Stimulated activated CD4-positive, alpha-beta T cell treated with anti-CD3 and anti-CD28 coated beads, Interleukin-2, amount 100 ng/mL, for 48 hours (primary cell): ENCODE results near the gene ZBTB49.
A peak's percentile ranks its signal among the peaks of the same experiment; 100 is the strongest.
"Not testable (repeated sequence)": the region's sequence is repeated elsewhere in the genome, so short reads cannot be mapped to it uniquely, and the experiment has no call there.

Experiments
- DNase-seq, 2 donors: peaks; one replicate each; pipeline ENCODE4 v3.0.0-alpha.2; 2020

The ZBTB49 gene, protein sequence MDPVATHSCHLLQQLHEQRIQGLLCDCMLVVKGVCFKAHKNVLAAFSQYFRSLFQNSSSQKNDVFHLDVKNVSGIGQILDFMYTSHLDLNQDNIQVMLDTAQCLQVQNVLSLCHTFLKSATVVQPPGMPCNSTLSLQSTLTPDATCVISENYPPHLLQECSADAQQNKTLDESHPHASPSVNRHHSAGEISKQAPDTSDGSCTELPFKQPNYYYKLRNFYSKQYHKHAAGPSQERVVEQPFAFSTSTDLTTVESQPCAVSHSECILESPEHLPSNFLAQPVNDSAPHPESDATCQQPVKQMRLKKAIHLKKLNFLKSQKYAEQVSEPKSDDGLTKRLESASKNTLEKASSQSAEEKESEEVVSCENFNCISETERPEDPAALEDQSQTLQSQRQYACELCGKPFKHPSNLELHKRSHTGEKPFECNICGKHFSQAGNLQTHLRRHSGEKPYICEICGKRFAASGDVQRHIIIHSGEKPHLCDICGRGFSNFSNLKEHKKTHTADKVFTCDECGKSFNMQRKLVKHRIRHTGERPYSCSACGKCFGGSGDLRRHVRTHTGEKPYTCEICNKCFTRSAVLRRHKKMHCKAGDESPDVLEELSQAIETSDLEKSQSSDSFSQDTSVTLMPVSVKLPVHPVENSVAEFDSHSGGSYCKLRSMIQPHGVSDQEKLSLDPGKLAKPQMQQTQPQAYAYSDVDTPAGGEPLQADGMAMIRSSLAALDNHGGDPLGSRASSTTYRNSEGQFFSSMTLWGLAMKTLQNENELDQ

DNA sequence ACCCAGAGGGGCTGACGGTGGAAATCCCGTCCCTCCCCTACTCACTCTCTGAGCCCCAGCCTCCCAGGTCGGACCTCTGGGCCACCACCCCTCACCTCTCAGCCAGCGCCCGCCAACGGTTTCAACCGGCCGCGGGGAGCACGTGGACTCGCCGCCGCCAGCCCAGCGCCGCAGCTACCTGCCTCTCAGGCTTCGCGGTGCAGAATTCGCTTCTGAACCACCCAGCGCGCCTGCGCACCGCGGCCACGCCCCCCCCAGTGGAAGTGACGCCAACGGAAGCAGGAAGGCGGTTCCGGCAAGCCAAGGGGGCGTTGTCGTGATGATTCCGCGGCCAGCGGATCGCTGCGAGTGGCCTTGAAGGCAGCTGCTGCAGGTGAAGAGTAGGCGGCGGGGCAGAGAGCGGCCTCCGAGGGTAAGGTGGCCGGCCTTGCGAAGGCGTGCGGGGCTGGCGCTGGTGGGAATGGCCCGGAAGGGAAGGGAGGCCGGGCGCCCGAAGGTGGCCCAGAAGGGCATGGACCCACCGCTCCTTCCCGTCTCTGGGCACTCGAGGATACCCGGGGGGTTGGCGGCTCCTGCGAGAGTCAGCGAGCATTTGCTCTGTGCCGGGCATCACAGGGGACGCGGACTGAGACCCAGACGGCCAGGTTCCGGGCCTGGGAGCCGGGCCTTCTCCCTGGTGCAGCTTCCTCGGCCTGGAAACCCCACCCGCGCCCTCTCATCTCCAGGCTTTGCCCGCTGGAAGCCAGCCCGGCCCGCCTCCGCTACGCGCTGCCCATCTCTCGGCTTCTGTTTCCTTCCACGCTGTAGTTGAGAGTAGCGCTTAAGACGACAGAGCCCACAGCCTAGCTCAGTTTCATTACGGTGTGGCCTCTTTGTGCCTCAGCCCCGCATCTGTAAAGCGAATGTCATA is at the start of gene ZBTB49, which contains the start of gene LYAR:
ZBTB49 (plus strand) TSS at position 311 of the 910 bp plus-strand sequence. CDS start 9,695 bp downstream, outside the sequence.
LYAR (minus strand) TSS at position 214 of the 910 bp plus-strand sequence. CDS start 6,412 bp downstream, outside the sequence.
- DNase-seq = peak; percentile 95 to 97

DNA sequence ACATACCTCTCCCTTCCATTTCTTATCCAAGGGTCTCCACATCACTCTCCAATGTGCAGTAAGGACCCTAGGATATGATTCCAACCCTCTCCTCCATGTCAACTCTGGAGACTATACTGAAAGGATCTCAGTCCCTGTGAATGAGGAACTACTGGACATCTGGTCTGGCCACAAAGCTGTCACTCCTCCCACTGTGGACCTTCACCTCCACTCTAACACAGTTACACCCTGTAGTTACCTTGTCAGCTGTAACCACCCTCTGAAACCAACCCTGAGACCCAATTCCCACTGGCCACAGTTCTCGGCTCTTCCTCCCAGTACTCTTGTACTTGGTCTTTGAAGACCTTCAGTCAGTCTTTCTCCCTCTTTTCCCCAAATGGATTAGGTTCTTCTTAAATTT is 44.9 kb upstream of the ZBTB49 start:
- no peak for DNase-seq

DNA sequence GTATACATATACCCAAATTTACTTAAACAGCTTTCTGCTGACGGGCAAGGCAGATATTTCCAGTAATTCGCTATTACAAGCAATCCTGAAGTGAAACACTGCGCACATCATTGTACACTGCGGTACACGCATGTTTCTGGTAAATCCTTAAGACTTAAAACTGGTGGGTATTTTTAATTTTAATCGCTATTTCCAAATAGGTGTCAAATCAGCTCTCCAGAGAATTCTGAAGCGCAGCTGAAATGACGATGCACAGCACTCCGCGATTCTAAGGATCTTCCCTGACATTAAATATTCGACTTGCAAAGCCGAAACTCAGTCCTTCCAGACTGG is 42.4 kb upstream of the ZBTB49 start:
- no peak for DNase-seq

DNA sequence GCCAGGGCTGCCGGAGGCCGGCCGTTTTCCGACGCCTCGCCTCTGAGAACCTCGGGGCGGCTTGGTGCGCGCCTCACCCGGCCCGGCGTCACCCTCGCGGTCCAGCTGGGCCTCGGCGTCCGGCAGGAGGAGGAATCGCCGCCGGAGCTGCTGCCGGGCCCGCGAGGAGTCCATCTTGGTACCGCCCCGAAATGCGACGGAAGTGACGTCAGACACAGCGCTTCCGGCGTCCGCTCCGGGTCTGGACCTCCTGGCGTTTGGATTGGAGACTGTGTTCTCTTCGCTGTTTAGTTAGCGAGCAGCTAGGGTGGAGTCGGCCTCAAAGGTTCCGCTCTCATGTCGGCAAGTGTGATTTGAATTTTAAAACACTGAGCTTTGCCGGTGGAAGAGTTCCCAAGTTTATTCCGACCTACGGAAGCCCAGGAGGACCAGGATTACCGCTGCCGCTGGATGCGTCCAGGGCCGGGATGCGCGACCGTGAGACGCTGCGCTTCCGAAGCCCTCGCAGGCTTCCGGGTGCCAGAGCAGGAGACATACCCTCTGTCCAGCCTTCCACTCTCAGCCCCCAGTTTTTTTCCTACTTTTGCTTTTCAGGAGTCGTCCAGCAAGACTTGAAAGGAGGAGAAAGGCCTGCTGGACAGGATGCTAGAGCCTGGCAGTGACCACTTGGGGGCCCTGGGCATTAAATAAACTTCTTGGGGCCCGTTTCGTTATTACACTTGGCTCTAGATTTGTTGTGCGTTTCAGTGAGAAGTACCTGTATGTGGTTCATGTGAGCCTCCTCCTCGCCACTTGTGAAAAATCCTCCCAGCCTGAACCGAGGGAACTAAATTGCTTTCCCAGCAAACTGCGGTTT is 41.8 kb upstream of the ZBTB49 start, which contains the start of gene TMEM128:
TMEM128 (minus strand) TSS at position 195 of the 856 bp plus-strand sequence; CDS start at position 174, 21 bp downstream.
- peak; percentile 84 to 88 for DNase-seq

DNA sequence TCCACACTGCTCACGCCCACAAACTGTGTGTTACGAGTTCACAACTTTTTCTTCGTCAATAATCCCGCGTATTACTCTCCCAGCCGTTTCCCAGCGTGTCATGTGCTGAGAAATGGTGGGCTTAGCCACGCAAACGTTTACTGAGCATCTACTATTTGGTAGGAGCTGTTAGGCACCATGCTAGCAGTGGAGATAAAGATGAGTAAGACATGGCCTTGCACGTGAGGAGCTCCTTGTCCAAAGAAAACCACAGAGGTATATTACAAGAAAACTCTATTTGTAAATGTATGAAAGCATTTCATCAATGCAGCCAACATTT is 41.2 kb upstream of the ZBTB49 start:
- no peak for DNase-seq

DNA sequence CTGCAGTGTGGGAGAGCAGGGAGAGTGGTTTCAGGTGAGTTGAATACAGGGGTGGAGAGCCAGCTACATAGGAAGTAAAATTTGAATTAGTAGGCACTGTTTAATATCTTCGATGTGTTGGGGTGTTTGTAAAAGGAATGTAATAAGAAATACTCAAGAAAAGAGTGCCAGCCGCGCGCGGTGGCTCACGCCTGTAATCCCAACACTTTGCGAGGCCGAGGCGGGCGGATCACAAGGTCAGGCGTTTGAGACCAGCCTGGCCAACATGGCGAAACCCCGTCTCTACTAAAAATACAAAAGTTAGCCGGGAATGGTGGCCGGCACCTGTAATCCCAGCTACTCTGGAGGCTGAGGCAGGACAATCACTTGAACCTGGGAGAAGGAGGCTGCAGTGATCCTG is 40.7 kb upstream of the ZBTB49 start:
- DNase-seq = not testable (repeated sequence)

DNA sequence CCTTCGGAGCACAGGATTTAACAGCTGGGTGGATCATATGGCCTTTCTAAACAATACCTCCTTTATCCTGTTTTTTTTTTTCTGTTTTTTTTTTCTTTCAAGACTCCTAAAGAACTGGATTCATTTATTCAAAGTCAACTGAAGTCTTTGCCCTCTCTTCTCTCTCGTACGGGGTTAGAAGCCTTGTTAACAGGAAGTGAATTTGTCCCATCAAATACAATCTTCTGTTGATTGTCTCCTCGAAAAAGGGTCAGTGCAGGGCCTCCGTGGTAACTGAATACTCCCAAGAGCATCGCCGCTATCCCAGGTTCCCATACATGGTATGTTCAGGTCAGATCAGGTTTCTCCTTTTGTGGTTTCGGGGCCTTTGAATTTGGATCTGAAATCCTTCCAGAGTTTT is 40.2 kb upstream of the ZBTB49 start:
- no peak for DNase-seq

DNA sequence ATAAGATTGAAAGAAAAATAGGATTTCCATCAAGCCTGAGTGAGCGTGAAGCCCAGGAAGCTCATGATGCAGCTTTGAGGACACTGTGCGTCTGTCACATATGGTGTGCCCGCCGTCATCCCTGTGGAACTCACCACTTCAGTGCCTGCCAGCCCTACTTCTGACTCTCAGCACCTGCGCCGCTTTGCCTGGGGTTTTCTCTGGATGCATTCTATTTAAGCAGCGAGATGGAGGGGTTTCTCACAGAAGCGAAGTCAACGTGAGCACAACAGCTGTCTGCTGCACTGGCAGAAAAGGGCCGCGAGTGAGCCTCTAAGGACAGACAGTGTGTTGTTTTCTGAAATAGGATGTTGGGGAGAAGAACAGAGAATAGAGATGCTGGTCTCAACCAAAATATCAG is 35.9 kb upstream of the ZBTB49 start:
- DNase-seq = no peak

DNA sequence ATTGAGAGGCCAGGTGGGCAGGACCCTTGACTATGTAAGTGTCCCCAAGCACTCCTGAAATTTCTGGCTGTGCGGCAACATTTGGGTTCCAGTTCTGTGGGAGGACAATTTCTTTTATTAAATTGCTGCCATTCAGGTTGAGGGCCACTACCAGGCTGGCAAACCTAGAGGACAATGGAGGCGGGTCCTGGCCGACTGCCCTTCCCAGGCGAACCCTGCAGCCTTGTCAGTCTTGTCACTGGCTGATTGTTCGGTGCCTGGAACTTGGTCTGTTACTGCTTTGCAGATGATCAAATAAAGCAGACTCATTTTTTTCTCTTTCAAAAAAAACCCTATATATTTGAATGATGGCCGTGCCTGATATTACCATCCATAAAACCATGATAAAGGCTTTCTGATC is 35.4 kb upstream of the ZBTB49 start:
- DNase-seq = no peak

DNA sequence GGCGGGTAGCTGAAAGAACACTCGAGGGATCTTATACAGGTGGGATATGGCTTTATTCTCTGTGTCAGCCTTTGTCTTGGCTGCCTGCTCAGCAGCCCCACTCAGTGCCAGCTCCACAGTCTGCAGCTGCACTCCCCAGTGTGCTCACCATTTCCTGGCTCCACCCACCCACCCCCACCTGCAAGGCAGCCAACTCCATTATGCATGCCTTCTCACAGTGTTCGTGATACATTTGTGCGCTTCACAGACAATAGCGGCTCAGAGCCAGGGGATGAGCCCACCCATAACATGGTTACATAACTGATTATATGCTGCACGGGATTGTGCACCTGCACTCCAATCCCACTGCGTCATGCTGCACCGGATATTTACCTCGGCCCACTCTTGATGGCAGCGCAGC is 33.3 kb upstream of the ZBTB49 start:
- DNase-seq = no peak

DNA sequence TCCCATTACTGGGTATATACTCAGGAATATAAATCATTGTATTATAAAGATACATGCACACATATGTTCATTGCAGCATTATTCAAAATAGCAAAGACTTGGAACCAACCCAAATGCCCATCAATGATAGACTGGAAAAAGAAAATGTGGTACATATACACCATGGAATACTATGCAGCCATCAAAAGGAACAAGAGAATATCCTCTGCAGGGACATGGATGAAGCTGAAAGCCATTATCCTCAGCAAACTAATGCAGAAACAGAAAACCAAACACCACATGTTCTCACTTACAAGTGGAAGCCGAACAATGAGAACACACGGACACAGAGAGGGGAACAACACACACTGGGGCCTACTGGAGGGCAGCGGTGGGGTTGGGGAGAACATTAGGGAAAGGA is 32.3 kb upstream of the ZBTB49 start:
- not testable (repeated sequence) for DNase-seq

DNA sequence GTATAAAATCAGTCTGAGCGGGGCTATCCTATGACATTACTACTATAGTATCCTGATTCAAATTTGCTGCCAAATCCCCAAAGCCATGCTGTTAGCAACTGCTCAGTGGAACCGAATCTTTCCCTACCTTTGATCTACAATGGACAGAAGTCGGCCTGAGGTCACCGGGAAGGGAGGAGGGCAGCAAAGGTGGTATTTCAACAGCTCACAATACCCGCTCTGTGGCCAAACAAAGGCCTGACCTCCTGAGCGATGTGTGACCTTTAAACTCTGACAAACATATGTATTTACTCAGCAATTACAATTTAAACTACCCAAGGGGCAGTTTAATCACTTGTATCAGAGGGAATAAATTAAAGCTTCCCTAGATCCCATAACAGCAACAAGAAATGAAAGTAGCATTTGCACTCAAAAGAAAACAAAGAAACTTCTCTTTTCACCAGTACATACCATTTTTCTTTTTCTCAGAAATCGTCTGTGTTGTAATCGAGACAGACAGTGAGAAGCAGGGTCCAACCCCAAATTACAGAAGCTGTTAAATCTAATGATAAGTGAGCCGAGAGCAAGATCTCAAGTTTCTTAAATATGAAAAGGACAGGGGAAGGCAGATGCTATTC is 30.5 kb upstream of the ZBTB49 start:
- no peak for DNase-seq

DNA sequence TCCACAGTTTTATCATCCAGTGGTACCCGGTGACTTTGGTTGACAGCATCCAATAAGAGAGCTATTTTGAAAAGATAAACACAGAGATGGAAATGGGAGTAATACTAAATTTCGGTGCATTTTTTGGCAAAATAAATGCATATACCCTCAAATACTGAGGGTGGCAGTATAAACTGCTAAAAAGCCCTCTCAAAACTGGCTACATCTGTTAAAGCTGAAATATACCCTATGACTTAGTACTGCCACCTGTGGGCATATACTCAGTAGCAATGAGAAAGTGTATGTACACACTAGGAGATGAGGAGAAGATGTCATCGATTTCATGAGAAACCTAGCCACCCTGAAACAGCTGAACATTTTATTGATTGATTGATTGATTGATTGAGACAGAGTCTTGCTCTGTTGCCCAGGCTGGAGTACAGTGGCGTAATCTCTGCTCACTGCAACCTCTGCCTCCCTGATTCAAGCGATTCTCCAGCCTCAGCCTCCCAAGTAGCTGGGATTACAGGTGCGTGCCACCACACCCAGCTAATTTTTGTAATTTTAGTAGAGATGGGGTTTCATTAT is 29.8 kb upstream of the ZBTB49 start:
- no peak for DNase-seq

DNA sequence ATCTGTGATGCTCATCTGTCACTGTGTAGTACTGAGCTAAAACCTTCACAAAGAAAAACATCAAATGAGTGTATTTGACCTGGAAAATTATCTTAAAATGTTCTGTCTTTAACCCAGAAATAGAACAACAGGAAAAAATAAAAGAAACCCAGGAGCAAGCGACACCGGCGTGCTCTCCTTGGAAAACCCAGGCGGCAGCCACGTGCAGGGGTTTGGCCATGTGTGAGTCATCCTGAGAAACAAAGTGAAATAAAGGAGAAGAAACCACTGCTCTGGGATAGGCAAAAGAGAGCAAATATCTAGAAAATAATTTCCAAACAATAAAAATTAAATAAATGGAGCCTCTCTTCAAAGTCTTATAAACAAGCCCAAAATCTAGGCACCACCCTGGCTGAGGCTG is 22.1 kb upstream of the ZBTB49 start:
- DNase-seq = no peak

DNA sequence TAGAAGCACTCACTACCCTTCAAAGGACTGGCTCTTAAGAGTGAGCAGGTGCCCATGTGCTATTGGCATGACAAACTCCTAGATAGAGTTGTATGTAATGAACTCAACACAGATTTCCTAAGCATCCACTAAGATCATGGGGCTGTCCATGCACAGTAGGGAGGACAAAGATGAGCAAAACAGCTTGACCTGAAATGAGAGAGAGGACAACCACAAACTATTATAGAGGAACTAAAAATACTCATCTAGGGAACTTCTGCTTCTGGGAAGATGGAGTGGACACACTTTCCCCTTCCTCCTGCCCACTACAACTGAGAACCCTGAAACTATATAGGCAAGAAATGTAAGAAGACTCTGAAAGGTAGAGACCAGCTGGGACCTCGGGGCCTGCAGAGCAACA is 21.3 kb upstream of the ZBTB49 start:
- no peak for DNase-seq

DNA sequence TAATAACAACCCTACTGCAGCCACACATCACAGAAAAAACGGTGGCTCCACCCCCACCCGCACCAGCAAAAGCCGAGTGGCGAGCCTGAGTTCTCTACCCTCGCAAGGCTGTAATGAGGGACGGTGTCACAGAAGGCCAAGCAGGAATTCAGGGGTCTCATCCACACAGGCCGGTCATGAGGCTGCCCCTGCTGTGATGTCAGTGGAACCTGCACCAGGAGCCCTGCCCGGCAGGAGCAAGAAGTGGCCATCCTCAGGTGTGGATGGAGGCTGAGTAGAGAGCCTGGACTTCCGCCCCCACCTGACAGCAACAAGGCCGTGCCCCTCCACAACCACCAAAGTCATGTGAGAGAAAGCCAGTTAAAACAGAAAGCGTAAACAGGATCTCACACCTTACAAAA is 20.7 kb upstream of the ZBTB49 start:
- DNase-seq = no peak

DNA sequence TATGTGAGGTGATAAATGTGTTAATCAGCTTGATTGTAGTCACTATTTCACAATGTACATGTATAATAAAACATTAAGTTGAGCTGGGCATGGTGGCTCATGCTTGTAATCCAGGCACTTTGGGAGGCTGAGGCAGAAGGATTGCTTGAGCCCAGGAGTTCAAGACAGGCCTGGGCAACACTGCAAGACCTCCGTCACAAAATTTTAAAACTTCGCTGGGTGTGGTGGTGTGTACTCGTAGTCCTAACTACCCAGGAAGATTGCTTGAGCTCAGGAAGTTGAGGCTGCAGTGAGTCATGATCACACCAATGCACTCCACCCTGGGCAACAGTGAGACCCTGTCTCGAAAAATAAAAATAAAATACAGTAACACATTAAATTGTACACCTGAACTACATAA is 20.2 kb upstream of the ZBTB49 start:
- no peak for DNase-seq

DNA sequence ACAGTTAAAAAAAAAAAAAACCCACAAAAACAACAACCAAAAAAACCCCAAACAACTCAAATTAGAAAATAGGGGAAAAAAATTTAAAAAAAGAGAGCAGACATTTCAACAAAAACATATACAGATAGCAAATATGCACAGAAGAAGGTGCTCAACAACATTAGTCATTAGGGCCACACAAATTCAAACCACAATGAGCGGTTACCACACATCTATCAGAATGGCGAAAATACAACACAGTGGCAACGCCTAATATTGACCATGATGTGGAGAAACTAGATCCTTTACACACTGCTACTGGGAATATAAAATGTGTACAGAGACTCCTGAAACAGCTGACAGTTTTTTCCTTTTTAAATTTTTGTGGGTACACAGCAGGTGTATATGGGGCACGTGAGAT is 19.5 kb upstream of the ZBTB49 start:
- no peak for DNase-seq

DNA sequence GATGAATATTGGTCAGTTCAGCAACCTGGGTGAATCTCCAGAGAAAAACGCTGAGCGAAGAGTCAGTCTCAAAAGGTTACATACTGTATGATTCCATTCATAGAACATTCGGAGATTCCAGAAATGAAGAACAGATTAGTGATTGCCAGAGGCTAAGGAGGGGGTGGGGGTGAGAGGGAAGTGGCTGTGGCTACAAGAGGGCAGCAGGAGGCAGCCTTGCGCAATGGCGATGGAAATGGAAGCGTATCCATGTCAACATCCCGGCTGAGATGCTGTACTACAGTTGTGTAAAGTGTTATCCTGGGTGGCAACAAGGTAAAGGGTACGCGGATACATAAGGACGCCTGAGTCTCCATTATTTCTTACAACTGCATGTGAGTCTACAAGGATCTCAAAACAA is 18.1 kb upstream of the ZBTB49 start:
- no peak for DNase-seq

DNA sequence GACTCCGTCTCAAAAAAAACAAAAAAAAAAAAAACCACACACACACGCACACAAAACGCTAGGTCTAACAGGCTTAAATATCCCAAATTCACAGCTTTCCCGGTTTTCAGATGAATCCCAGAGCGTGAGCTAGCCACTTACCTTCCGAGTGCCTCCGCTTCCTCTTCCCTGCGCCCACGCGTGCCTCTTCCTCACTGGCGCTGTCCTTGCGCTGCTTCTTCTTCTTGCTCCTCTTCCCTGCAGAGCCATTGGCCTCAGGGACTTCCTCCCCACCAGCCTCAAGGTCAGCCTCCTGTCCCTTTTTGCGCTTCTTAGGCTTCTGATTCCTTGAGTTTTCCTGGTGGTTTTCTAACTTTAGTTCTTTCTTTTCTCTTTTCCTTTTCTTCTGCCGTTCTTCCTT is 15.8 kb upstream of the ZBTB49 start:
- no peak for DNase-seq

DNA sequence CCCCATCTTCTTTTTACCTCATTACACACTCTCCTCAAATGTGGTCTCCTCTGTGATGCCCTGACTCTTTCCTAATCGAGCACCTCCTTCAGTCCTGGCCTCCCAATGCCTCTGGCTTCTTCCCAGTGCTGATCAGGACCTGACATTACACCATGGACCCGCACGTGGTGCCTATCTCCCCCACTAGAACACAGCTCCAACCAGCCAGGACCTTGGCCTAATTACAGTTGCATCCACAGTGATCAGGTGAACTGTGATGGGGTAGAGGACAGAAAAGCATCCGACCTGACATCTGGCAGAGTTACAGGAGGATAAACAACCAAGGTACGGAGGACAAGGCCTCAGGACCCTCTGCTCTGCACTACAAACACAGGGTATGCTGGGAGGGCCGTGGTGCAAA is 12.5 kb upstream of the ZBTB49 start:
- DNase-seq = no peak
